Measurements from ENCODE around the gene BCKDHB.
A peak's percentile ranks its signal among the peaks of the same experiment; 100 is the strongest.
"Not testable (repeated sequence)": the region's sequence is repeated elsewhere in the genome, so short reads cannot be mapped to it uniquely, and the experiment has no call there.

Gene BCKDHB

GRCh38 chr6:80209430-80209829, 103.0 kb downstream of the BCKDHB start:
- Histone ChIP-seq H3K4me1 (ENCODE audit: control insufficient read depth, insufficient read depth, low read length) (peaks cover 9% of the 10 kb centered on the region), H3K4me3 (ENCODE audit: low read length) (no peak overlapping the region), H3K27me3 (replicated peaks; ENCODE audit: control insufficient read depth, insufficient read depth, low read length) (no peaks in the 10 kb centered on the region), H3K9ac (ENCODE audit: low read length) (no peak overlapping the region), H3K9me3 (ENCODE audit: control insufficient read depth, low read length) (no peaks in the 10 kb centered on the region), H3K36me3 (ENCODE audit: control insufficient read depth, insufficient read depth, low read length, severe bottlenecking) (peaks cover 4% of the 10 kb centered on the region)
- no peak for DNase-seq (ENCODE audit: low read depth)

- peak; percentile 67 for DNase-seq (ENCODE audit: low read depth)
- peaks cover 9% of the 10 kb centered on the region for H3K4me1 ChIP-seq (ENCODE audit: control insufficient read depth, insufficient read depth, low read length)
- no peaks in the 10 kb centered on the region for H3K36me3 ChIP-seq (ENCODE audit: control insufficient read depth, insufficient read depth, low read length, severe bottlenecking)
- H3K9me3 ChIP-seq (ENCODE audit: control insufficient read depth, low read length) = no peaks in the 10 kb centered on the region
- no peak overlapping the region for H3K4me3 ChIP-seq (ENCODE audit: low read length)
- H3K9ac ChIP-seq (ENCODE audit: low read length) = no peak overlapping the region
- no peaks in the 10 kb centered on the region for H3K27me3 ChIP-seq (replicated peaks; ENCODE audit: control insufficient read depth, insufficient read depth, low read length)
Observed at GRCh38 chr6:80210618-80211017, 104.1 kb downstream of the BCKDHB start.

- H3K9ac ChIP-seq (ENCODE audit: low read length) = no peak overlapping the region
- DNase-seq (ENCODE audit: low read depth) = peak; percentile 22
- H3K36me3 ChIP-seq (ENCODE audit: control insufficient read depth, insufficient read depth, low read length, severe bottlenecking) = no peaks in the 10 kb centered on the region
- H3K4me1 ChIP-seq (ENCODE audit: control insufficient read depth, insufficient read depth, low read length) = peaks cover 9% of the 10 kb centered on the region
- H3K27me3 ChIP-seq (replicated peaks; ENCODE audit: control insufficient read depth, insufficient read depth, low read length) = no peaks in the 10 kb centered on the region
- no peak overlapping the region for H3K4me3 ChIP-seq (ENCODE audit: low read length)
- H3K9me3 ChIP-seq (ENCODE audit: control insufficient read depth, low read length) = no peaks in the 10 kb centered on the region
Observed at GRCh38 chr6:80211286-80211685, 104.8 kb downstream of the BCKDHB start.

DNA sequence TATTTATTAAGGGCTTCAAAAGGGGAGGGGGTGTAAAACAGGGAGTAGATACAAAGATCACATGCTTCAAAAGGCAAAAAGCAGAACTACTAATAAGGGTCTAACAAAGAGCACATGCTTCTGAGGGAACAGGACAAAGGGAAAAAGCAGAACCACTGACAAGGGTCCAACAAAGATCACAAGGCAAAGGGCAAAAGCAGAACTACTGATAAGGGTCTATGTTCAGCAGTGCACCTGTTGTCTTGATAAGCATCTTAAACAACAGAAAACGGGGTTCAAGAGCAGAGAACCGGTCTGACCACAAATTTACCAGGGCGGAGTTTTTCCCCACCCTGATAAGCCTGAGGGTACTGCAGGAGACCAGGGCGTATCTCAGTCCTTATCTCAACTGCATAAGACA, 105.4 kb downstream of the BCKDHB start:
- H3K4me3 ChIP-seq (ENCODE audit: low read length); H3K27me3 ChIP-seq (replicated peaks; ENCODE audit: control insufficient read depth, insufficient read depth, low read length); H3K9me3 ChIP-seq (ENCODE audit: control insufficient read depth, low read length); DNase-seq (ENCODE audit: low read depth); H3K36me3 ChIP-seq (ENCODE audit: control insufficient read depth, insufficient read depth, low read length, severe bottlenecking); H3K9ac ChIP-seq (ENCODE audit: low read length); H3K4me1 ChIP-seq (ENCODE audit: control insufficient read depth, insufficient read depth, low read length): not testable (repeated sequence)

DNA sequence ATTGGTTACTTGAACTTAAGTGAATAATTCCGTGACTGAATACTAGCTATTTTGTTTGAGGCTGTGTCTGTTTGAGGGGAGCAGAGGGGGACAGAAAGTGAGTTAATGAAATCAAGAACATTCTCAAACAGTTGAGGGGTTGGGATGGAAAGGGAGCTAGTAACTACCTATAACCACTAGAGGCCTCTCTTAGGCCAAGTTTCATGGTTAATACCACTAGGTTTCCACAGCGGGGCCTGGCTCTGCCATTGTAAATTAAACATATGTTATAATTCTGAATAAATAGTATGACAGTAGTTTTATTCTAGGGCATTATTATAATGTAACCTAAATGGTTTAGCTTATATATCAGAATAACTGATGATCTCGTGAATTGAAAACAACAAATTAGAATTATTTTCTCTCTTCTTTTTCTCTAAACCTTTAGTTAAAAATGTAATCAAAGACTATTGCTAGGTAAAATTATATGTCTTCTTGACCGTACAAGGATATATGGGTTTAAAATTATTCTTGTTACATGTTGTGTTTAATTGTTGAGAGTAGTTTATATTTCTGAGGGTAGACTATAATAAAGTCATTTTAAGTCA, 108.1 kb downstream of the BCKDHB start:
- Histone ChIP-seq H3K27me3 (replicated peaks; ENCODE audit: control insufficient read depth, insufficient read depth, low read length) (no peaks in the 10 kb centered on the region), H3K9ac (ENCODE audit: low read length) (no peak overlapping the region), H3K36me3 (ENCODE audit: control insufficient read depth, insufficient read depth, low read length, severe bottlenecking) (no peaks in the 10 kb centered on the region), H3K9me3 (ENCODE audit: control insufficient read depth, low read length) (no peaks in the 10 kb centered on the region), H3K4me3 (ENCODE audit: low read length) (no peak overlapping the region), H3K4me1 (ENCODE audit: control insufficient read depth, insufficient read depth, low read length) (peaks cover 9% of the 10 kb centered on the region)
- DNase-seq (ENCODE audit: low read depth) = peak; percentile 89

GRCh38 chr6:80215063-80215462, 108.6 kb downstream of the BCKDHB start:
- H3K9me3 ChIP-seq (ENCODE audit: control insufficient read depth, low read length) = no peaks in the 10 kb centered on the region
- no peak for DNase-seq (ENCODE audit: low read depth)
- H3K27me3 ChIP-seq (replicated peaks; ENCODE audit: control insufficient read depth, insufficient read depth, low read length) = no peaks in the 10 kb centered on the region
- peaks cover 9% of the 10 kb centered on the region for H3K4me1 ChIP-seq (ENCODE audit: control insufficient read depth, insufficient read depth, low read length)
- H3K9ac ChIP-seq (ENCODE audit: low read length) = no peak overlapping the region
- no peaks in the 10 kb centered on the region for H3K36me3 ChIP-seq (ENCODE audit: control insufficient read depth, insufficient read depth, low read length, severe bottlenecking)
- no peak overlapping the region for H3K4me3 ChIP-seq (ENCODE audit: low read length)

- Histone ChIP-seq H3K9me3 (ENCODE audit: control insufficient read depth, low read length) (no peaks in the 10 kb centered on the region), H3K27me3 (replicated peaks; ENCODE audit: control insufficient read depth, insufficient read depth, low read length) (no peaks in the 10 kb centered on the region), H3K4me1 (ENCODE audit: control insufficient read depth, insufficient read depth, low read length) (peaks cover 7% of the 10 kb centered on the region), H3K9ac (ENCODE audit: low read length) (no peak overlapping the region), H3K4me3 (ENCODE audit: low read length) (no peak overlapping the region), H3K36me3 (ENCODE audit: control insufficient read depth, insufficient read depth, low read length, severe bottlenecking) (no peaks in the 10 kb centered on the region)
- DNase-seq (ENCODE audit: low read depth) = no peak
Observed at GRCh38 chr6:80217794-80218193, 111.3 kb downstream of the BCKDHB start.

- Histone ChIP-seq H3K4me1 (ENCODE audit: control insufficient read depth, insufficient read depth, low read length) (peaks cover 23% of the 10 kb centered on the region), H3K4me3 (ENCODE audit: low read length) (peak overlapping the region; percentile 56), H3K9me3 (ENCODE audit: control insufficient read depth, low read length) (no peaks in the 10 kb centered on the region), H3K9ac (ENCODE audit: low read length) (peak overlapping the region; percentile 37), H3K36me3 (ENCODE audit: control insufficient read depth, insufficient read depth, low read length, severe bottlenecking) (peaks cover 6% of the 10 kb centered on the region), H3K27me3 (replicated peaks; ENCODE audit: control insufficient read depth, insufficient read depth, low read length) (no peaks in the 10 kb centered on the region)
- peak; percentile 77 for DNase-seq (ENCODE audit: low read depth)
Observed at GRCh38 chr6:80223743-80224212, 117.3 kb downstream of the BCKDHB start.

DNA sequence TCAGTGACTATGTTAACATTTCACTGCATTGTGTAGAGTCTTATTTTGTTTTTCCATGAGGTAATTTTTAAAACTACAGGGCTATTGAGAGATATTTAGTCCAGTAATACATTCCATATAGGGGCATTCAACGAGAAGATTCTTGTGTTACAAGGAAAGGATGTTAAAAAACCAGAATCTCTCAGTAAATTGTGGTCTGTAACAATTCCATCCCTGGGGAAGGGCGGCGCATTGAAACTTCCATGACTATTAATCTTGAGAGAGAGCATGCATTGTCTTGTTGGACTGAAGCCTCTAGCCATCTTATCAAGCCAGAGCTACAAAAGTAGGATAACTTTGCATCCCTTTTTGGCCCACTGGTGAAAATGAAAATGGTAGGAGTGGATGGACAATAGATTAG, 119.7 kb downstream of the BCKDHB start:
- no peak overlapping the region for H3K4me3 ChIP-seq (ENCODE audit: low read length)
- peaks cover 6% of the 10 kb centered on the region for H3K36me3 ChIP-seq (ENCODE audit: control insufficient read depth, insufficient read depth, low read length, severe bottlenecking)
- H3K4me1 ChIP-seq (ENCODE audit: control insufficient read depth, insufficient read depth, low read length) = peaks cover 23% of the 10 kb centered on the region
- H3K9me3 ChIP-seq (ENCODE audit: control insufficient read depth, low read length) = no peaks in the 10 kb centered on the region
- DNase-seq (ENCODE audit: low read depth) = no peak
- no peaks in the 10 kb centered on the region for H3K27me3 ChIP-seq (replicated peaks; ENCODE audit: control insufficient read depth, insufficient read depth, low read length)
- H3K9ac ChIP-seq (ENCODE audit: low read length) = no peak overlapping the region

- H3K9me3 ChIP-seq (ENCODE audit: control insufficient read depth, low read length) = no peaks in the 10 kb centered on the region
- peaks cover 23% of the 10 kb centered on the region for H3K4me1 ChIP-seq (ENCODE audit: control insufficient read depth, insufficient read depth, low read length)
- peaks cover 6% of the 10 kb centered on the region for H3K36me3 ChIP-seq (ENCODE audit: control insufficient read depth, insufficient read depth, low read length, severe bottlenecking)
- H3K9ac ChIP-seq (ENCODE audit: low read length) = no peak overlapping the region
- no peak for DNase-seq (ENCODE audit: low read depth)
- no peaks in the 10 kb centered on the region for H3K27me3 ChIP-seq (replicated peaks; ENCODE audit: control insufficient read depth, insufficient read depth, low read length)
- H3K4me3 ChIP-seq (ENCODE audit: low read length) = no peak overlapping the region
Observed at GRCh38 chr6:80226699-80227098, 120.2 kb downstream of the BCKDHB start.

GRCh38 chr6:80227545-80228105, 121.2 kb downstream of the BCKDHB start:
- H3K27me3 ChIP-seq (replicated peaks; ENCODE audit: control insufficient read depth, insufficient read depth, low read length) = no peaks in the 10 kb centered on the region
- no peak overlapping the region for H3K9ac ChIP-seq (ENCODE audit: low read length)
- peaks cover 17% of the 10 kb centered on the region for H3K4me1 ChIP-seq (ENCODE audit: control insufficient read depth, insufficient read depth, low read length)
- peaks cover 6% of the 10 kb centered on the region for H3K36me3 ChIP-seq (ENCODE audit: control insufficient read depth, insufficient read depth, low read length, severe bottlenecking)
- no peaks in the 10 kb centered on the region for H3K9me3 ChIP-seq (ENCODE audit: control insufficient read depth, low read length)
- no peak overlapping the region for H3K4me3 ChIP-seq (ENCODE audit: low read length)
- no peak for DNase-seq (ENCODE audit: low read depth)

DNA sequence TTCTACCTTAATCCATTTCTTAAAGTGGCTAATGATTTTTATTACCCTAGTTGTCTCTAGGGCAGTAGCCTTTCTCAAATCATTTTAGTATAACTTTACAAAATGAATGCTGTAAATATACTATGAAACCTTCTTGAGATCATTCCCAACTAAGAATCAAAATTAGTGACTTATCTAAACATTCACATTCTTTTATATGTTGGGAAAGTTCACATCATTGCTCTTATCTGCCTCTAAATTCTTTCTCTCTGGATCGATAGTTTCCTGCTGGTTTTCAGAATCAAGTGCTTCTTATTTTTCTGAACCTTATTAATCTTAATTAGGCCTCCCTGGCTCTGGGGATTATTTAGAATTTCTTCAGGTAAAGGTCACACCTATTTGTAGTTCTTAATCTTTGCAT, 126.8 kb downstream of the BCKDHB start:
- H3K36me3 ChIP-seq (ENCODE audit: control insufficient read depth, insufficient read depth, low read length, severe bottlenecking) = no peaks in the 10 kb centered on the region
- H3K9me3 ChIP-seq (ENCODE audit: control insufficient read depth, low read length) = no peaks in the 10 kb centered on the region

More for the DNA sequence above, 126.8 kb downstream of the BCKDHB start:
- no peak for DNase-seq (ENCODE audit: low read depth)
- Histone ChIP-seq H3K4me1 (ENCODE audit: control insufficient read depth, insufficient read depth, low read length) (no peaks in the 10 kb centered on the region), H3K4me3 (ENCODE audit: low read length) (no peak overlapping the region), H3K9ac (ENCODE audit: low read length) (no peak overlapping the region), H3K27me3 (replicated peaks; ENCODE audit: control insufficient read depth, insufficient read depth, low read length) (no peaks in the 10 kb centered on the region)

All from adipocyte (in vitro differentiated cells).